Osteocyte (in vitro differentiated cells): Measurements from ENCODE around the gene RAP1GAP2. TPM values are rescaled to one million over a fixed set of nuclear protein-coding genes. Genes with fewer than 3 reads are reported as not detected.
"Not testable (repeated sequence)": the region's sequence is repeated elsewhere in the genome, so short reads cannot be mapped to it uniquely, and the experiment has no call there.

ENCODE experiments used
- DNase-seq: peaks from one replicate; pipeline ENCODE4 v3.0.0; 2021; ENCODE audit warnings: mixed read lengths; ENCODE audit not compliant: unreplicated experiment; ENCODE audit errors: extremely low spot score
- H3K27ac Mint-ChIP-seq: one replicate; pipeline ENCODE4 v1.8.0; 2021; ENCODE audit warnings: mild to moderate bottlenecking, mixed read lengths; ENCODE audit not compliant: unreplicated experiment
- H3K27me3 Mint-ChIP-seq: one replicate; pipeline ENCODE4 v1.8.0; 2021; ENCODE audit warnings: mixed read lengths; ENCODE audit not compliant: unreplicated experiment
- H3K36me3 Mint-ChIP-seq: one replicate; pipeline ENCODE4 v1.8.0; 2021; ENCODE audit warnings: mixed read lengths; ENCODE audit not compliant: unreplicated experiment
- H3K4me1 Mint-ChIP-seq: one replicate; pipeline ENCODE4 v1.8.0; 2021; ENCODE audit warnings: mixed read lengths; ENCODE audit not compliant: unreplicated experiment
- H3K4me3 Mint-ChIP-seq: one replicate; pipeline ENCODE4 v1.8.0; 2021; ENCODE audit warnings: mild to moderate bottlenecking, moderate library complexity, mixed read lengths; ENCODE audit not compliant: unreplicated experiment
- H3K9me3 Mint-ChIP-seq: one replicate; pipeline ENCODE4 v1.8.0; 2021; ENCODE audit warnings: mixed read lengths; ENCODE audit not compliant: unreplicated experiment
- total RNA-seq: library from RNA; stranded (reverse); gene quantifications from 2 replicates; pipeline ENCODE4 v1.2.1, GENCODE V29; 2021
- TF ChIP-seq, protein P1 (sequence below): fragments of 200-600 bp; sonication (generic); IDR thresholded peaks from 2 replicates; pipeline ENCODE4 v1.5.0; 2021; ENCODE audit warnings: antibody characterized with exemption, mild to moderate bottlenecking, moderate library complexity

Gene RAP1GAP2
- total RNA-seq, 1 donor from 2014 or later, result 6.3 TPM

- Mint-ChIP-seq H3K36me3 (peaks cover 7% of the 10 kb centered on the region), H3K4me3 (no peak overlapping the region), H3K27me3 (no peaks in the 10 kb centered on the region), H3K9me3 (peaks cover 15% of the 10 kb centered on the region), H3K4me1 (peaks cover 4% of the 10 kb centered on the region), H3K27ac (no peak overlapping the region)
- DNase-seq, result no peak
- TF ChIP-seq, protein P1, sequence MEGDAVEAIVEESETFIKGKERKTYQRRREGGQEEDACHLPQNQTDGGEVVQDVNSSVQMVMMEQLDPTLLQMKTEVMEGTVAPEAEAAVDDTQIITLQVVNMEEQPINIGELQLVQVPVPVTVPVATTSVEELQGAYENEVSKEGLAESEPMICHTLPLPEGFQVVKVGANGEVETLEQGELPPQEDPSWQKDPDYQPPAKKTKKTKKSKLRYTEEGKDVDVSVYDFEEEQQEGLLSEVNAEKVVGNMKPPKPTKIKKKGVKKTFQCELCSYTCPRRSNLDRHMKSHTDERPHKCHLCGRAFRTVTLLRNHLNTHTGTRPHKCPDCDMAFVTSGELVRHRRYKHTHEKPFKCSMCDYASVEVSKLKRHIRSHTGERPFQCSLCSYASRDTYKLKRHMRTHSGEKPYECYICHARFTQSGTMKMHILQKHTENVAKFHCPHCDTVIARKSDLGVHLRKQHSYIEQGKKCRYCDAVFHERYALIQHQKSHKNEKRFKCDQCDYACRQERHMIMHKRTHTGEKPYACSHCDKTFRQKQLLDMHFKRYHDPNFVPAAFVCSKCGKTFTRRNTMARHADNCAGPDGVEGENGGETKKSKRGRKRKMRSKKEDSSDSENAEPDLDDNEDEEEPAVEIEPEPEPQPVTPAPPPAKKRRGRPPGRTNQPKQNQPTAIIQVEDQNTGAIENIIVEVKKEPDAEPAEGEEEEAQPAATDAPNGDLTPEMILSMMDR, result no peak
These were observed 231.7 kb downstream of the RAP1GAP2 start for GRCh38 chr17:3027786-3028532.

DNA sequence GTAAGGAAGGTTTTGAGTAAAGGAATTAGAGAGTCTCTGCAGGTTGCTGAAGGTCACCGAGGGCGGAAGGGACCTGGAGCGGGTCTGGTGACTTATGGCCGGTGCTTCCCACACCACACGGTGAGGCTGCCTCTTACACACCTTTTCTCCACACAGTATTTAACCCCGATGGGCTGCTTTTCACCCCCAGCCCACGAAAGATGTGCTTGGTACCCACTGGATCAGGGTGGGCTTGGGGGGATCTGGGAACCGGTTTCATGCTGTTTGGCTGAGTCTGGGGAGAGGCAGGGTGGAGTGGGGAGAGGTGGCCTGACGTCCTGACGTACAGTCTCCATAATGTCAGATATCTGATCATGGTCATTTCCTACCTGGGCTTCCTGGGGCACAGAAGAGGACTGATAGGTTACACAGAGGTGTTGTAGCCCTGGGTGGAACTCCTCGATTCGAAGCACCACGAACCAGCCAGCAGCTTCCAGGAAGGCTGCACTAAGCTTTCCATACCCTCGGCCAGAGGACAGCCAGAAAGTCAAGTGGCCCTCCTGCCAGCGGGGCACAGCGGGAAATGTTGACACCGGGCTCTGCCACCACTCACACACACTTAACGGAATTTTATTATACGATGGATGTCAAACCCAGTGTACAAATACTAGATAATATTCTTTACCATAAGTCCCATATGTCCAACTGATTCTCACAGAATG lies 233.1 kb downstream of the RAP1GAP2 start:
- TF ChIP-seq, protein P1, result no peak
- DNase-seq, result no peak
- Mint-ChIP-seq H3K4me1 (peaks cover 4% of the 10 kb centered on the region), H3K9me3 (peaks cover 3% of the 10 kb centered on the region), H3K27me3 (no peaks in the 10 kb centered on the region), H3K4me3 (no peak overlapping the region), H3K27ac (no peak overlapping the region), H3K36me3 (no peaks in the 10 kb centered on the region)

DNA sequence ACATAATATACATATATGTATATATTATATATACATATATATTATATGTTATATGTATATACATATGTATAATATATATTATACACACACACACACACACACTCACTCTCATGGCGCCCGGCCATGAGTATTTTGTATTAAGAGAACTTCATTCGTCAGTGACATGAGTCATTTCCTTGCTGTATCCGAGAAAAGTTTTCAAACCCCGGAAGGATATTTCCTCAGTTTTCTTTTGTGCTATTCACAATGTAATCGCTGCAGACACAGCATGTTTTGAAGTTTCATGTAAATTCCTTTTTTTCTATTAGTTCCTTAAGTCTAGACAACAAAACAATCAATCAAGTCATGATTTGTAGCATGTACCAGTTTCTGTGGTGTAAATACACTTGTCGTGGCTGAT lies 233.9 kb downstream of the RAP1GAP2 start:
- Mint-ChIP-seq H3K9me3 (no peaks in the 10 kb centered on the region), H3K27ac (no peak overlapping the region), H3K4me3 (no peak overlapping the region), H3K4me1 (peaks cover 4% of the 10 kb centered on the region), H3K36me3 (no peaks in the 10 kb centered on the region), H3K27me3 (no peaks in the 10 kb centered on the region)
- DNase-seq, result no peak
- TF ChIP-seq, protein P1, result no peak

DNA sequence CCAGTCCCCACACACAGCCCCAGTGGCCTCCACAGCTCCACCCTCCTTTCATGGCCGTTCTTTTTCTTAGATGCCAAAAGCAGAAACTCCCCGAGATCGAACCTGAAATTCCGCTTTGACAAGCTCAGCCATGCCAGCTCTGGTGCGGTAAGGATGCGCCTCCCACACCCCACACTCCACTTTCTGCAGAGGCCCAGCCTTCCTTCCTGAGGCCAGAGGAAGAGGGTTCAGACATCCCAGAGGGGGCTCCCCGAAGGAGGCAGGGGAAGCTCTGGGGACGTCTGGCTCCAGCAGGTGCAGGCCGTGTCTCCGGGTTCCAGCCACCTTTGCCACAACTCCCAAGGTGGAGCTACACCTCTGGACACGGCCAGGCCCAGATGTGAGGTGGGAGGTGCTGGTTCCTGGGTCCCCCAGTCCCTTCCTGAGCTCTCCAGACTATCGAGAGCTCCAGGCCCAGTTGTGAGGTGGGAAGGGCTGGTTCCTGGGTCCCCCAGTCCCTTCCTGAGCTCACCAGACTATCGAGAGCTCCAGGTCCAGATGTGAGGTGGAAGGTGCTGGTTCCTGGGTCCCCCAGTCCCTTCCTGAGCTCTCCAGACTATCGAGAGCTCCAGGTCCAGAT lies 234.7 kb downstream of the RAP1GAP2 start:
- H3K4me3 Mint-ChIP-seq, H3K36me3 Mint-ChIP-seq, H3K27ac Mint-ChIP-seq, H3K4me1 Mint-ChIP-seq, H3K27me3 Mint-ChIP-seq, DNase-seq, H3K9me3 Mint-ChIP-seq: not testable (repeated sequence)

DNA sequence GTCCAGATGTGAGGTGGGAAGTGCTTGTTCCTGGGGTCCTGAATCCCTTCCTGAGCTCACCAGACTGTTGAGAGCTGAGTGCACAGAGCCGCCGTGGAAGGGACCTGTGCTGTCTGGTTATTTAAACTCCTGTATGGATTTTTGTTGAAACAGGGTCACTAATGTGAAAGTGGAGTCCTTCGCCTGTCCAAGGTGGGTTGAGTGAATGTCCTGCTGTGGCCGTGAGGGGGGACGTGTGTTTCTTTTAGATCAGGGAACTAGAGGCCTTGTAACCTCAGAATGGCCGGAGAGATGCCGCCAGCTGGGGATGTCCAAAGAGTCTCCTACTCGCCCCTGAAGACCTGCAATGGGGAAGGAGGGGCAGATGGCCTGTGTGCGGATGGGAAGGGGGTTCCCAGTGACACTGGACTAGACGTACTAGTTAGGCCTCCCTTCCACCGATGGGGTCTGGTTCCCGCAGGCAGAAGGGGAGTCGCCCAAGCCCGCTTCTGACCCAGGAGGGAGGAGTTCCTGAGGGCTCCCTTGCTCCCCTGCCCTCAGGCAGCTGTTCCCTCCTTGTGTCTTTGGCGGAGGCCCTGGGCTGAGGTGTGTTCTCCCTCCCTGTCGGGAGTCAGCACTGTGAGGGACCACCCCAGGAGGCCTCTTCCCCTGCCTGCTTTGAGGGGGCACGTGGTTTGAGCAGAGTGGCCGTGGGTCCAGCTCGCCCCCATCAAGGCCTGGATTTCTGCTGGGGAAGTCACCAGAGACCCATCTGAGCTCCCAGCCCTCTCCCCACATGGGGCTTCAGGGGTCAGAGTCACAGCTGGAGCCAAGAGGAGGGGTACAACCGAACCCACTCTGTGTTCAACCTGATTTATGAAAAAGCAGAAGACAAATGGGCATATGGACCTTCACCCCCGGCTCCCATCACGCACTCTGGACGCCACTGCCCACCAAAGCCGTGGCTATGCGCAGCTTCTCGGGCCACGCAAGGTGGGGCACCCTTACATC lies 236.3 kb downstream of the RAP1GAP2 start:
- H3K27ac Mint-ChIP-seq, result no peak overlapping the region
- TF ChIP-seq, protein P1, result no peak
- peak; percentile 82 for DNase-seq

More for the DNA sequence above, 236.3 kb downstream of the RAP1GAP2 start:
- Mint-ChIP-seq H3K27me3 (no peaks in the 10 kb centered on the region), H3K36me3 (no peaks in the 10 kb centered on the region), H3K4me1 (peaks cover 4% of the 10 kb centered on the region), H3K9me3 (no peaks in the 10 kb centered on the region), H3K4me3 (no peak overlapping the region)
